ENCODE results near the gene RBM47. TPM values are rescaled to one million over a fixed set of nuclear protein-coding genes. Genes with fewer than 3 reads are reported as not detected.

The RBM47 gene
- total and polyA plus RNA-seq, 10 of the 15 experiments (the other 5 are each of a cell fraction or from before 2014, with no cell fraction given) = 7.9 to 45.0 (median 28.7) TPM

DNA sequence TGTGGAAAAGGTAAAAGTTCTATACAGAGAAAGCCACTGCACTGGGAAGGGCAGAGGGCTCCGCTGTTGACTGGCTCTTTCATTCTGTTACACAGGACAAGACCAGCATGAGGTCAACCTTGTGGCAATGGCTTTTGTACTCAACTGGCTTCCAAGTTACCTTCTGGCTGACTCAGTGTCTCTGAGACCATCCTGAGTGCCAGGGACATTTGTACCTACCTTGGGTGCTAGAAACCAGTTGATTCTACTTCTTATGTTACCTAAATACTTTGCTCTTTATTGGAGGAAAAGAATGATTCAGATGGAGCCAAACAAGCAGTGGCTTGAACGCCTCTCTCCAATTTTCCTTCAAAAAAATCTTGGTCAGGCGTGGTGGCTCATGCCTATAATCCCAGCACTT lies 123.2 kb downstream of the RBM47 start:
- no TSS peak for BruUV-seq (replicated peaks)
- DNase-seq (ENCODE audit: low read depth, low spot score) (no peak), ATAC-seq (no peak; the same call in 2 of the 3 replicates), FAIRE-seq (no peak)
- TF ChIP-seq MXI1 (IDR thresholded peaks at IDR 0.05; ENCODE audit: low read depth, low read length) = no peak
- TF ChIP-seq, protein P1, sequence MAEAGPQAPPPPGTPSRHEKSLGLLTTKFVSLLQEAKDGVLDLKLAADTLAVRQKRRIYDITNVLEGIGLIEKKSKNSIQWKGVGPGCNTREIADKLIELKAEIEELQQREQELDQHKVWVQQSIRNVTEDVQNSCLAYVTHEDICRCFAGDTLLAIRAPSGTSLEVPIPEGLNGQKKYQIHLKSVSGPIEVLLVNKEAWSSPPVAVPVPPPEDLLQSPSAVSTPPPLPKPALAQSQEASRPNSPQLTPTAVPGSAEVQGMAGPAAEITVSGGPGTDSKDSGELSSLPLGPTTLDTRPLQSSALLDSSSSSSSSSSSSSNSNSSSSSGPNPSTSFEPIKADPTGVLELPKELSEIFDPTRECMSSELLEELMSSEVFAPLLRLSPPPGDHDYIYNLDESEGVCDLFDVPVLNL (IDR thresholded peaks at IDR 0.05; ENCODE audit: low read depth, low read length) = no peak
- TF ChIP-seq GATAD2B (conservative IDR thresholded peaks at IDR 0.05; ENCODE audit: low read depth) = no peak
- no peak for TF ChIP-seq SMAD5 (IDR thresholded peaks at IDR 0.05; ENCODE audit: low read depth)
- no peak for TF ChIP-seq KAT2A (conservative IDR thresholded peaks at IDR 0.05; ENCODE audit: control insufficient read depth, low read depth, low read length)
- no peak for TF ChIP-seq NR2C2 (IDR thresholded peaks at IDR 0.05; ENCODE audit: borderline replicate concordance, control insufficient read depth, insufficient read length, low read depth)
- no peak for TF ChIP-seq KDM1A (IDR thresholded peaks at IDR 0.05; ENCODE audit: borderline replicate concordance)
- TF ChIP-seq EZH2 (IDR thresholded peaks at IDR 0.05; ENCODE audit: borderline replicate concordance, control insufficient read depth, low read depth, low read length) = no peak
- TF ChIP-seq BRCA1 (IDR thresholded peaks at IDR 0.05; ENCODE audit: low read depth, low read length) = no peak
- TF ChIP-seq MYB (IDR thresholded peaks at IDR 0.05; ENCODE audit: borderline replicate concordance, low read depth, low read length) = no peak
- TF ChIP-seq, protein P2, sequence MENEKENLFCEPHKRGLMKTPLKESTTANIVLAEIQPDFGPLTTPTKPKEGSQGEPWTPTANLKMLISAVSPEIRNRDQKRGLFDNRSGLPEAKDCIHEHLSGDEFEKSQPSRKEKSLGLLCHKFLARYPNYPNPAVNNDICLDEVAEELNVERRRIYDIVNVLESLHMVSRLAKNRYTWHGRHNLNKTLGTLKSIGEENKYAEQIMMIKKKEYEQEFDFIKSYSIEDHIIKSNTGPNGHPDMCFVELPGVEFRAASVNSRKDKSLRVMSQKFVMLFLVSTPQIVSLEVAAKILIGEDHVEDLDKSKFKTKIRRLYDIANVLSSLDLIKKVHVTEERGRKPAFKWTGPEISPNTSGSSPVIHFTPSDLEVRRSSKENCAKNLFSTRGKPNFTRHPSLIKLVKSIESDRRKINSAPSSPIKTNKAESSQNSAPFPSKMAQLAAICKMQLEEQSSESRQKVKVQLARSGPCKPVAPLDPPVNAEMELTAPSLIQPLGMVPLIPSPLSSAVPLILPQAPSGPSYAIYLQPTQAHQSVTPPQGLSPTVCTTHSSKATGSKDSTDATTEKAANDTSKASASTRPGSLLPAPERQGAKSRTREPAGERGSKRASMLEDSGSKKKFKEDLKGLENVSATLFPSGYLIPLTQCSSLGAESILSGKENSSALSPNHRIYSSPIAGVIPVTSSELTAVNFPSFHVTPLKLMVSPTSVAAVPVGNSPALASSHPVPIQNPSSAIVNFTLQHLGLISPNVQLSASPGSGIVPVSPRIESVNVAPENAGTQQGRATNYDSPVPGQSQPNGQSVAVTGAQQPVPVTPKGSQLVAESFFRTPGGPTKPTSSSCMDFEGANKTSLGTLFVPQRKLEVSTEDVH (IDR thresholded peaks at IDR 0.05; ENCODE audit: low read depth, partially characterized antibody) = no peak
- no peak for TF ChIP-seq ETV6 (conservative IDR thresholded peaks at IDR 0.05 in 1 of 2, IDR thresholded peaks at IDR 0.05 in 1 of 2; ENCODE audit: borderline replicate concordance in 1 of 2, low read depth in 1 of 2)
- no peak for TF ChIP-seq MYC (IDR thresholded peaks at IDR 0.05; ENCODE audit: insufficient read depth, insufficient read length, insufficient replicate concordance, low read length, severe bottlenecking)
- no peak for TF ChIP-seq GABPA (IDR thresholded peaks at IDR 0.05; ENCODE audit: low read depth)
- TF ChIP-seq CBX5 (IDR thresholded peaks at IDR 0.05; ENCODE audit: low read depth) = no peak
- no peak overlapping the region for H3K9ac ChIP-seq (ENCODE audit: control insufficient read depth, insufficient read depth, low read length)
- intact Hi-C loops (cut with micrococcal nuclease; ENCODE audit: unreplicated experiment) (no loop called here), in situ Hi-C loops (cut with MboI) (no loop called here)
- H3K4me1 ChIP-seq (ENCODE audit: control insufficient read depth, insufficient read depth, low read length) = peaks cover 18% of the 10 kb centered on the region
- ChIA-PET CTCF (no interaction called here), SMC1A (ENCODE audit: uncharacterized antibody, unreplicated experiment) (interaction anchor here (1.4 kb wide), 1 partner anchor 9 kb away, joined by 3 read pairs; no protein-coding TSS in a partner anchor), POLR2A (no interaction called here), RAD21 (ENCODE audit: unreplicated experiment) (no interaction called here)
- H2AFZ ChIP-seq (ENCODE audit: control insufficient read depth, low read depth, low read length) = no peak overlapping the region
- 77% methylated on average over 3 of the region's 3 CpGs for WGBS (ENCODE audit: insufficient coverage, insufficient replicate concordance, low lambda C conversion rate, missing lambda C conversion rate)
- peaks cover 43% of the 10 kb centered on the region for H3K79me2 ChIP-seq (ENCODE audit: control insufficient read depth, insufficient read depth, low read length)
- no peaks in the 10 kb centered on the region for H3K9me3 ChIP-seq (replicated peaks; ENCODE audit: control insufficient read depth, insufficient read depth, low read length)
- no peak overlapping the region for H3K27ac ChIP-seq (ENCODE audit: control insufficient read depth, insufficient read depth)
- H3K4me2 ChIP-seq (ENCODE audit: control insufficient read depth, insufficient read depth) = no peak overlapping the region
- no peaks in the 10 kb centered on the region for H4K20me1 ChIP-seq (ENCODE audit: control insufficient read depth, insufficient read depth)
- H3K4me3 ChIP-seq = no peak overlapping the region
- H3K36me3 ChIP-seq (ENCODE audit: control insufficient read depth in 2 of 2, insufficient read depth in 2 of 2, low read length in 1 of 2) = peaks cover 0 to 9% of the 10 kb centered on the region in 2 experiments; a peak in 3 of 4 replicates
- no peaks in the 10 kb centered on the region for H3K27me3 ChIP-seq (replicated peaks in 1 of 2; ENCODE audit: control insufficient read depth in 2 of 2, insufficient read depth in 2 of 2, low read length in 1 of 2)

All from GM12878 (cell line).